HG02870 (cell line): ENCODE data around the gene INPP4A.
"Not testable (repeated sequence)": the region's sequence is repeated elsewhere in the genome, so short reads cannot be mapped to it uniquely, and the experiment has no call there.

Source experiments
- ATAC-seq: cut with Tn5 transposase; IDR thresholded peaks from one replicate; pipeline ENCODE4 v1.9.1; 2021; ENCODE audit warnings: mild to moderate bottlenecking, moderate library complexity; ENCODE audit not compliant: unreplicated experiment

INPP4A gene

DNA sequence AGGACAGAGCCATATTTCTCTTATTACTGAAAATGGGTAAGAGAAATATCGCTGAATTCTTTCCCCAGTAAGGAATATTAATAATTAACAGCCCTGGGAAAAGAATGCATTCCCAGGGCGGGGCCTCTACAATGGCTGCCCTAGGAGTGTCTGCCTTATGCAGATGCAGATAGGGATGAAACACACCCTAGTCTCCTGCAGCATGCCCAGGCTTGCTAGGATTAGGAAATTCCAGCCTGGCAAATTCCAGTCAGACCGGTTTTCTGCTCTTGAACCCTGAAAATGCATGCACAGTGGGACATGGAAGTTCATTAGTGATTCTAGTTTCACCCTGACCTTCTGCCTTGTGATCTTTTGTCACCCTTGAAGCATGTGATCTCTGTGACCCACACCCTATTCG, 9.0 kb upstream of the INPP4A start:
- ATAC-seq: not testable (repeated sequence)

GRCh38 chr2:98436734-98437133, 7.9 kb upstream of the INPP4A start:
- no peak for ATAC-seq

DNA sequence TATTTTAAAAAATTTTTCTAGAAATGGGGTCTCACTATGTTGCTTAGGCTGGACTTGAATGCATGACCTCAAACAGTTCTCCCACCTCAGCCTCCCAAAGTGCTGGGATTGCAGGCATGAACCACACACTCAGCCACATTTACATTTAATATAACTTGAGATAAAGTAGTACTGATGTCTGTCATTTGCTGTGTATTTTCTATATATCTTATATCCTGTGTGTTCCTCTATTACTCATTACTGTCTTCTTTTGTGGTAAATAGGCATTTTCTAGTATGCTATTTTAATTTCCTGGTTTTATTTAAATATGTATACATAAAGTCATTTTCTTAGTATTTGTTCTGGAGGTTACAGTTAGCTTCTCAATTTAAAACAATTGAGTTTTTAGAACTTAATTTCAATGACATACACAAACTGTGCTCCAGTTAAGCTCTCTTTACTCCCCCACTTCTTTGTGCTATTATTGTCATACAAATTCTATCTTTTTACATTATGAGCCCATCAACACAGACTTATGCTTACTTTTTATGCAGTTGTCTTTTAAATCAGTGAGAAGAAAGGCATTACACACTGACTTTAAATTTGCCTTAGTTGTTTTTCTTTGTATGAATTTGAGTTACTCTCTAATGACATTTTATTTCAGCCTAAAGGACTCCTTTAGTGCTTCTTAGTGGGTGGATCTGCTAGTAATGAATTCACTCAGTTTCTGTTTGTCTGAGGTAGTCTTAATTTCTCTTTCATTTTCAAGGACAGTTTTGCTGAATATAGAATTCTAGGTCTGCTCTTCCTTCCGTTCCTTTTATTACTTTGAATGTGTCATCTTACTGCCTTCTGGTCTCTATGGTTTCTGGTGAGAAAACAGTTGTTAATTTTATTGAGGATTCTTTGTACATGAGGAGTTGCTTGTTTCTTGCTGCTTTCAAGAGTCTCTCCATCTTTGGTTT, 6.2 kb upstream of the INPP4A start:
- ATAC-seq: peak; percentile 61

- ATAC-seq: no peak
Observed at GRCh38 chr2:98441706-98442450, 2.8 kb upstream of the INPP4A start.

- no peak for ATAC-seq
Observed at GRCh38 chr2:98442488-98442887, 2.2 kb upstream of the INPP4A start.

DNA sequence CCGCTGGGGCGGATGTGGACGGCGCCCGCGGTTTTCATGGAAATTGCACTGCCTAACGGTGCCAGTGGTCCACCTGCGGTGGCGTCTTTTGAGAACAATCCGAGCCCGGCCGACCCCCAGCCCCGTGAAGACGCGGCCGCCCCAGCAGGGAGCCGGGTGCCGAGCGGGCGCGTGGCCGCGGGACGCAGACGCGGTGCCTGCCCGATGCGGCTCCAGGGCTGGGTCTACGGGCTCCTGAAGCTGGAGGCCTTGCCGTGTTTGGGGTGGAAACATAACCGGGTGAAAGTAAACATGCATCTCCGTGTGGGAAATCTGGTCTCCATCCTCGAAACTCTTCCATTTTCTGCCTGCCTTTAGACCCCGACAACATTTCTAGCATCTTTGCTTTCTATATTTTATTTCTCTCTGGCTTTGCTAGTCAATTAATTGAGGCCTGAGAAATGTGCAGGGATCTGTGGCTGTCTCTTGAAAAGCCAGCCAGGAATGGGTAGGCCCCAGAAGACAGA, 572 bp downstream of the INPP4A start:
- ATAC-seq: peak; percentile 26

GRCh38 chr2:98445683-98446581, 1.3 kb downstream of the INPP4A start:
- no peak for ATAC-seq

- ATAC-seq: no peak
Observed at GRCh38 chr2:98446850-98447249, 2.2 kb downstream of the INPP4A start.

DNA sequence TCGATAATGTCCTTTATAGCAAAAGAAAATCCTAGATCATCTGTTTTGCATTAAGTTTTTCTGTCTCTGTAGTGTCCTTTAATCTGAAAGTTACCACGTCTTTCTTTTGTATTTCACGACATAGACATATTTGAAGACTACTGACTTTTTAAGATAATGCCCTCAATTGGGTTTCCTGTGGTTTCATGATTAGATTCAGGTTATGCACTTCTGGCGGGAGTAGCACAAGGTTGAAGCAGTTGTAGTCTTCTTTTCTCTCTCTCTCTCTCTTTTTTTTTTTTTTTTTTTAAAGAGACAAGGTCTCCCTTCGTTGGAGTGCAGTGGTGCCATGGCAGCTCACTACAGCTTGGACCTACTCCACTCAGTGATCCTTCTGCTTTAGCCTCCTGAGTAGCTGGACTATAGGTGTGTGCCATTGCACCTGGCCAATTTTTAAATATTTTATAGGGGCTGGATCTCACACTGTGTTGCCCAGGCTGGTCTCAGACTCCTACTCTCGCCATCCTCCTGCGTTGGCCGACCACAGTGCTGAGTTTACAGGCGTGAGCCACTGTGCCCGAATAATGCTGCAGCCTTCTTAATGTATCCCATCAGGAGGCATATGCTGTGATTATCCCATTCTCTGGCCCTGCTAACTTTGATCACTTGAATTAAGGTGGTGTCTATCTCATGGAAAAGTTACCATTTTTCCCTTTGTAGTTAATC, 3.9 kb downstream of the INPP4A start:
- ATAC-seq: no peak

GRCh38 chr2:98452396-98453027, 7.9 kb downstream of the INPP4A start:
- no peak for ATAC-seq

DNA sequence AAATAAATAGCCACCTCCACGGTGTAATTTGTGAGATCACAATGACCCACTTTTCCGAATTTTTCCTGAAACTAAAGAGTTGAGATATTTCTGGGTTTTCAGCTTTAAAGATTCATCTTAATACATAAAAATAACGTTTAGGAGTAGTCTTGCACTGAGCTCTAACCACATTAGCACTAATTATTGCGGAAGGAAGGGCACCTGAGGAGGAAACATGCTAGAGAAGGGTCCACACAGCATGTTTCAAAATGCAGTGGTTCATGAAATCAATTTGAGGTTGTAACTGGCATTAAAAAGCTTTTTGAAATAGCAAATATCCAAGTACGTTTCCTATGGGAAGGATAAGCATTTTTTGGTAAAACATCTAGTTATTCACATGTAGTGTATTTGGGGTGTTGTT, 8.4 kb downstream of the INPP4A start:
- no peak for ATAC-seq

- no peak for ATAC-seq
Observed at GRCh38 chr2:98453531-98453930, 8.9 kb downstream of the INPP4A start.

DNA sequence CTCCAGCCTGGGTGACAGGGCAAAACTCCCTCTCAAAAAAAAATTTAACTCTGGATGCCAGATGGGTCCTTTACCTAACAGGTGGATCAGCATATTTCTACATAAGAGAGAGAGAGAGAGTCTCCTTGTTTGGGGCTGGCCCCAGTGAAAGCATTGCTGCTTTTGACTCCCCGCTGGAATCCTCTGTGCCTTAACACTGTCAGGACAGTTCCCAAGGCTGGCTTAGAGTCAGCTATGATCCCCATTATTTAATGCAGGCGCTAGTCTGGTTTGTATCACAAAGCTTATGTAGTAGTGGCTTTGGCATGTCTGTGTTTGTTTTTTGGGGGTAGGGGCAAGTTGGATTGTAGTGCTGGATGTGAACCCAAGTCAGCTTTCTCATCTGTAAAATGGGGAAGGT, 9.4 kb downstream of the INPP4A start:
- ATAC-seq: no peak

GRCh38 chr2:98454500-98455235, 10.0 kb downstream of the INPP4A start:
- ATAC-seq: peak; percentile 44

DNA sequence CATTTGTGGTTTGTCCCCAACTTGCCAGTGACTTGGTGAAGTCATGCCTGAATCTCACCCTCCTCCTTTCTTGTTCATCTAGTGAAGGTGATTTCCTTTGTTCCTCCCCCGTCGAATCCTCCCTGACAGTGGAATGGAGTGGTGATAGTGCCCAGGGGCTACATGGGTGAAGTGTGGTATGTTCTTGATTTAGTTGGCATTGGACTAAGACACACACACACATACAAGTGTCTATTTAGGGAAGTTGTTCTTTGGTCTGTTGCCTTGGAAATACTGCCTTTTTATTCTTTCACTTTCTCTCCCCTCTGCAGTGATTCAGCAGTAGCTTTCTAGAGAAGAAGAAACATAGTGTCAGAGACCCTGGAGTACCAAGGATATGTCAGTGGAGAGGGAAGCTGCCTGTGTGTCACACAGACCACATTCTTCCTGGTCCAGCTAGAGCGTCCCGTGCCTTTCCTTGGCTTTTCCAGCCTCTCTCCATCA, 10.9 kb downstream of the INPP4A start:
- no peak for ATAC-seq

DNA sequence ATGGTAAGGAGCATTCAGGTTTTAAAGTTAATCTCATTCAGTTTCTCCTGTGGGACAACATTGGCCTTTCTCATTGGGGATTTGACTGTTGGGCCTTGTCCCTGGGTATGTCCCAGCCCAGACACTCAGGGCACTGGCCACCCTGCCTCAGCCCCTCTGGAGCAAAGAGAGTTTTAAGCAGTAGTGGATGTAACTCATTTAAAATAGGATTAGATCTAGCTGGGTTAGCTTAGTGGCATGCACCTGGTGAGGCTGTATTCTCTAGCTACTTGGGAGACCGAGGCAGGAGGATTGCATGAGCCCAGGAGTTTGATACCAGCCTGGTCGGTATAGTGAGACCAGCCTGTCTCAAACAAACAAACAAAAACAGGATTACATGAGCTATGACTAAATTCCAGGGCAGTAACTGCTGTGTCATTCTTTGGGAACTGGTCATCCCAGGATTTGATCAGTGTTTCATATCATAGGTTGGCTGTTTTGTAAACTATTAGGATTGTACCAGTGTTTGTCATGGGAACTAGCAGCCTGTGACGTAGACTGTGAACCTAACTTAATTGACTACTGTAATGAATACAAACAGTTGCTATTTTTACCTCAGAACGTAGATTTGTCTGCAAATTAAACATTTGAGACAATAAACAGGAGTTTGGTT, 12.5 kb downstream of the INPP4A start:
- no peak for ATAC-seq

DNA sequence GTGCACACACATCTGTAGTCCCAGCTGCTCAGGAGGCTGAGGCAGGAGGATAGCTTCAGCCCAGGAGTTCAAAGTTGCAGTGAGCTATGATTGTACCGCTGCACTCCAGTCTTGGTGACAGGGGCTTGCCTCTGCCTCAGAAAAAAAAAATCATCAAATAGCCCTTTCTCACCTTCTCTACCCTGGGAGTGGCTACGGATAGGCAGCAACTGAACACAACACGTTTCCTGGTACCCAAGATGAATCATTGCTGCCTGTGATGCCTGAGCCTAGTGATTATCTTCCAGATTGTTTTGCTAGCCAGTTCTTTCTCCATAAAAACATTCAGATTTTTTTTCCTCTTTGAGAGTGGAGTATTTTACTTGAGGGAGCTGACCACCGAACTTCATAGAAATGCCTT, 13.5 kb downstream of the INPP4A start:
- no peak for ATAC-seq

DNA sequence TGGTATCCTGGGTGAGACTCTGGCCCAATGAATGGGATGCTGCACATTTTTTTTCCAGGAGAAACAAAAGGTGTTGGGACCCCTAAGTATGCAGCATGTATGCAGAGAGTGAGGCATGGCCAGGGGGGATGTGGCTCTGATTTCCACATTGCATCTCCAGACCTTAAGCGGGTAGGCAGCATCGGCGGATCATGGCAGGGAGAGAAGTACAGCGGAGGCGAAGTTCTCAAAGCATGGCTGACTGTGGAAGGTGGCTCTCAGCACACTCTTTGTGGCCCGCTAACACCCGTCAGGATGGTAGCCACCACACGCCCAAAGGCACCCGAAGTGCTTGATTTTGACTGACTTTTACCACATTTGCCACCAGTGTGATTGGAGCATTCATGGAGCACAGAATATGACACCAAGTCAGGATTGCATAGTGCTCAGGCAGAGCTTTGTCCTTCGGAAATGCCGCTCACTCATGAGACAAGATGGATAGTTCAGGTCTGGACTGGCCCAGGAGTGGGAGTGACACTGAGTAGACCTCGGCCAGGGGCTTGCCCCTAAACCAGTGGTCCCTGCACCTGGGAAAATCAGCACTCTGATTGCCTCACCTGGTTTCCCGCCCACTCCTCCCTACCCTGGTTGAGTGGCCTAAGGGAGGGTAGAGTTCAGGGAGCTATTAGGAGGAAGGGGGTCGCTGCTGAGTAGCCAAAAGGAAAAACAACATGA, 14.2 kb downstream of the INPP4A start:
- ATAC-seq: no peak
